ENCODE results near the gene TOMM40.

The TOMM40 gene

GRCh38 chr19:44927746-44928145 lies 36.7 kb downstream of the TOMM40 start:
- DNase-seq (ENCODE audit: low spot score): no peak

GRCh38 chr19:44930088-44930487 lies 39.0 kb downstream of the TOMM40 start:
- no peak for DNase-seq (ENCODE audit: low spot score)

GRCh38 chr19:44931541-44931940 lies 40.5 kb downstream of the TOMM40 start:
- no peak for DNase-seq (ENCODE audit: low spot score)

GRCh38 chr19:44939668-44940067 lies 48.6 kb downstream of the TOMM40 start:
- DNase-seq (ENCODE audit: low spot score): no peak

GRCh38 chr19:44942067-44942571 lies 51.1 kb downstream of the TOMM40 start, which contains the start of gene APOC4:
Gene APOC4 (plus strand): TSS chr19:44942237. CDS start chr19:44942278, 41 bp downstream.
- DNase-seq (ENCODE audit: low spot score): no peak

GRCh38 chr19:44943801-44944249 lies 52.8 kb downstream of the TOMM40 start:
- peak; percentile 64 for DNase-seq (ENCODE audit: low spot score)

GRCh38 chr19:44947041-44947581 lies 56.1 kb downstream of the TOMM40 start:
- no peak for DNase-seq (ENCODE audit: low spot score)

GRCh38 chr19:44948237-44948636 lies 57.2 kb downstream of the TOMM40 start:
- DNase-seq (ENCODE audit: low spot score): no peak

GRCh38 chr19:44948763-44949374 lies 57.8 kb downstream of the TOMM40 start:
- no peak for DNase-seq (ENCODE audit: low spot score)

GRCh38 chr19:44949550-44949949 lies 58.5 kb downstream of the TOMM40 start:
- DNase-seq (ENCODE audit: low spot score): no peak

- peak; percentile 82 for DNase-seq (ENCODE audit: low spot score)
These were observed 60.4 kb downstream of the TOMM40 start for GRCh38 chr19:44951179-44952159.

Data from globus pallidus (tissue), 1 donor.